ENCODE data around the gene IQCE. TPM values are rescaled to one million over a fixed set of nuclear protein-coding genes. Genes with fewer than 3 reads are reported as not detected.

Gene IQCE
- total RNA-seq, 1 experiment from 2014 or later, result 21.4 TPM

- Histone ChIP-seq H3K27me3 (ENCODE audit: insufficient read depth, low read length) (no peaks in the 10 kb centered on the region), H3K9me3 (ENCODE audit: control insufficient read depth in 1 of 2, insufficient read depth in 1 of 2, low read depth in 1 of 2, low read length in 2 of 2) (no peaks in the 10 kb centered on the region), H3K9ac (ENCODE audit: low read length) (no peak overlapping the region), H3K4me2 (ENCODE audit: low read length) (no peak overlapping the region), H3K36me3 (ENCODE audit: control insufficient read depth in 1 of 2, insufficient read depth in 2 of 2, low read length in 2 of 2) (peaks cover 3 to 10% of the 10 kb centered on the region in 2 experiments; a peak in 1 of 4 replicates), H3K27ac (ENCODE audit: low read depth, low read length) (no peak overlapping the region), H3K4me3 (replicated peaks in 1 of 2; ENCODE audit: low read depth in 1 of 2, low read length in 2 of 2) (no peak overlapping the region), H4K20me1 (ENCODE audit: insufficient read depth) (no peaks in the 10 kb centered on the region), H3K79me2 (ENCODE audit: insufficient read depth, low read length) (no peaks in the 10 kb centered on the region; the same call in 1 of the 2 replicates), H3K4me1 (ENCODE audit: control insufficient read depth in 1 of 2, insufficient read depth in 2 of 2, low read length in 2 of 2) (peaks cover 19 to 22% of the 10 kb centered on the region in 2 experiments), H2AFZ (ENCODE audit: low read depth, low read length, poor library complexity, severe bottlenecking) (no peak overlapping the region), H3K9me2 (ENCODE audit: insufficient read depth) (no peaks in the 10 kb centered on the region)
- POLR2A ChIA-PET, result no interaction called here
- RAD21 ChIA-PET (ENCODE audit: low non-redundant PET in 1 of 2, low total read pairs in 2 of 2, uncharacterized antibody in 2 of 2, unreplicated experiment in 2 of 2), result no interaction called here
- no peak for DNase-seq (ENCODE audit: low read depth, low spot score)
- no peak for ATAC-seq
- intact Hi-C loops (cut with micrococcal nuclease), result no loop called here
- BruUV-seq (replicated peaks), result no TSS peak
- CTCF ChIA-PET, result no interaction called here
- TF ChIP-seq EZH2phosphoT487 (IDR thresholded peaks at IDR 0.05; ENCODE audit: borderline replicate concordance), result no peak
Measured at GRCh38 chr7:2573761-2574160, 15.0 kb downstream of the IQCE start.

GRCh38 chr7:2575046-2575732, 16.4 kb downstream of the IQCE start:
- BruUV-seq (replicated peaks), result no TSS peak
- POLR2A ChIA-PET, result no interaction called here
- TF ChIP-seq RAD21 (IDR thresholded peaks at IDR 0.05; ENCODE audit: low read depth) (no peak), EGR1 (IDR thresholded peaks at IDR 0.05; ENCODE audit: low read depth) (no peak), YY1 (IDR thresholded peaks at IDR 0.05; ENCODE audit: extremely low read depth, insufficient replicate concordance, low read depth, low read length) (no peak), ZNF274 (IDR thresholded peaks at IDR 0.05; ENCODE audit: low read depth, low read length) (no peak), SP1 (IDR thresholded peaks at IDR 0.05; ENCODE audit: low read depth) (no peak), SIN3A (IDR thresholded peaks at IDR 0.05; ENCODE audit: low read depth) (no peak), CTCF (IDR thresholded peaks at IDR 0.05 in 2 of 3, conservative IDR thresholded peaks at IDR 0.05 in 1 of 3; ENCODE audit: borderline replicate concordance in 1 of 3, insufficient read depth in 1 of 3, low read depth in 2 of 3, low read length in 2 of 3) (no peak), SRF (IDR thresholded peaks at IDR 0.05; ENCODE audit: low read depth) (no peak), CEBPB (IDR thresholded peaks at IDR 0.05; ENCODE audit: low read depth) (no peak), ZBTB33 (IDR thresholded peaks at IDR 0.05; ENCODE audit: extremely low read depth, insufficient replicate concordance, low read length) (no peak), FOSL1 (IDR thresholded peaks at IDR 0.05; ENCODE audit: low read depth) (no peak), TCF7L2 (IDR thresholded peaks at IDR 0.05; ENCODE audit: borderline replicate concordance, extremely low read depth, insufficient read depth, insufficient read length) (no peak), POLR2AphosphoS5 (IDR thresholded peaks at IDR 0.05; ENCODE audit: low read depth, low read length) (no peak), POLR2A (IDR thresholded peaks at IDR 0.05; ENCODE audit: borderline replicate concordance, extremely low read depth, insufficient read depth, insufficient read length) (no peak), EZH2phosphoT487 (IDR thresholded peaks at IDR 0.05; ENCODE audit: borderline replicate concordance) (no peak), ELF1 (IDR thresholded peaks at IDR 0.05; ENCODE audit: borderline replicate concordance, low read depth) (no peak), ATF3 (IDR thresholded peaks at IDR 0.05) (no peak)

More at GRCh38 chr7:2575046-2575732, 16.4 kb downstream of the IQCE start:
- intact Hi-C loops (cut with micrococcal nuclease), result no loop called here
- Histone ChIP-seq H3K9ac (ENCODE audit: low read length) (no peak overlapping the region), H3K4me3 (replicated peaks in 1 of 2; ENCODE audit: low read depth in 1 of 2, low read length in 2 of 2) (no peak overlapping the region), H4K20me1 (ENCODE audit: insufficient read depth) (no peaks in the 10 kb centered on the region), H3K27ac (ENCODE audit: low read depth, low read length) (no peak overlapping the region), H2AFZ (ENCODE audit: low read depth, low read length, poor library complexity, severe bottlenecking) (no peak overlapping the region), H3K9me2 (ENCODE audit: insufficient read depth) (no peaks in the 10 kb centered on the region), H3K4me2 (ENCODE audit: low read length) (no peak overlapping the region), H3K36me3 (ENCODE audit: control insufficient read depth in 1 of 2, insufficient read depth in 2 of 2, low read length in 2 of 2) (peaks cover 5 to 10% of the 10 kb centered on the region in 2 experiments; a peak in 1 of 4 replicates), H3K9me3 (ENCODE audit: control insufficient read depth in 1 of 2, insufficient read depth in 1 of 2, low read depth in 1 of 2, low read length in 2 of 2) (no peaks in the 10 kb centered on the region), H3K4me1 (ENCODE audit: control insufficient read depth in 1 of 2, insufficient read depth in 2 of 2, low read length in 2 of 2) (peaks cover 19 to 22% of the 10 kb centered on the region in 2 experiments), H3K79me2 (ENCODE audit: insufficient read depth, low read length) (no peaks in the 10 kb centered on the region), H3K27me3 (ENCODE audit: insufficient read depth, low read length) (no peaks in the 10 kb centered on the region)
- ATAC-seq, result no peak
- CTCF ChIA-PET, result no interaction called here
- no peak for DNase-seq (ENCODE audit: low read depth, low spot score)
- RAD21 ChIA-PET (ENCODE audit: low non-redundant PET in 1 of 2, low total read pairs in 2 of 2, uncharacterized antibody in 2 of 2, unreplicated experiment in 2 of 2), result no interaction called here
